ENCODE results near the gene NFAM1. TPM values are rescaled to one million over a fixed set of nuclear protein-coding genes. Genes with fewer than 3 reads are reported as not detected.
A peak's percentile ranks its signal among the peaks of the same experiment; 100 is the strongest.

Gene NFAM1
- total and polyA plus RNA-seq, 2 of the 13 experiments (the other 11 are each of a cell fraction or from before 2014, with no cell fraction given) = 0.03 TPM; not detected in 1

GRCh38 chr22:42437488-42438292 lies 5.5 kb upstream of the NFAM1 start (continued):
- TF ChIP-seq ZNF407 (CRISPR knock-in tag; IDR thresholded peaks at IDR 0.05; ENCODE audit: not compliant biosample characterization) = peak; percentile 40
- TF ChIP-seq GABPB1 (CRISPR knock-in tag; IDR thresholded peaks at IDR 0.05) = peak; percentile 38; the same call in 1 of the 2 replicates
- no peak for TF ChIP-seq ZBTB38 (CRISPR knock-in tag; IDR thresholded peaks at IDR 0.05)
- TF ChIP-seq BCLAF1 (IDR thresholded peaks at IDR 0.05) = no peak
- no peak for TF ChIP-seq ZFP36 (IDR thresholded peaks at IDR 0.05; ENCODE audit: borderline replicate concordance, low read depth, low read length, partially characterized antibody)
- TF ChIP-seq GATAD2A (CRISPR knock-in tag; IDR thresholded peaks at IDR 0.05) = 0 out of 2 replicates have a peak, but pooled peaks have one; percentile 35
- TF ChIP-seq SETDB1 (CRISPR knock-in tag; IDR thresholded peaks at IDR 0.05; ENCODE audit: borderline replicate concordance) = no peak
- TF ChIP-seq CTCF (CRISPR knock-in tag; IDR thresholded peaks at IDR 0.05) = peak; percentile 99
- peak; percentile 78; the same call in 1 of the 2 replicates for TF ChIP-seq ZNF512B (CRISPR knock-in tag; IDR thresholded peaks at IDR 0.05; ENCODE audit: borderline replicate concordance)
- no peak for TF ChIP-seq TBX2 (CRISPR knock-in tag; IDR thresholded peaks at IDR 0.05; ENCODE audit: borderline replicate concordance)
- TF ChIP-seq KAT2B (IDR thresholded peaks at IDR 0.05; ENCODE audit: borderline replicate concordance, low read depth, low read length) = no peak
